Measurements from ENCODE around the gene OR51V1.
"Not testable (repeated sequence)": the region's sequence is repeated elsewhere in the genome, so short reads cannot be mapped to it uniquely, and the experiment has no call there.

DNA sequence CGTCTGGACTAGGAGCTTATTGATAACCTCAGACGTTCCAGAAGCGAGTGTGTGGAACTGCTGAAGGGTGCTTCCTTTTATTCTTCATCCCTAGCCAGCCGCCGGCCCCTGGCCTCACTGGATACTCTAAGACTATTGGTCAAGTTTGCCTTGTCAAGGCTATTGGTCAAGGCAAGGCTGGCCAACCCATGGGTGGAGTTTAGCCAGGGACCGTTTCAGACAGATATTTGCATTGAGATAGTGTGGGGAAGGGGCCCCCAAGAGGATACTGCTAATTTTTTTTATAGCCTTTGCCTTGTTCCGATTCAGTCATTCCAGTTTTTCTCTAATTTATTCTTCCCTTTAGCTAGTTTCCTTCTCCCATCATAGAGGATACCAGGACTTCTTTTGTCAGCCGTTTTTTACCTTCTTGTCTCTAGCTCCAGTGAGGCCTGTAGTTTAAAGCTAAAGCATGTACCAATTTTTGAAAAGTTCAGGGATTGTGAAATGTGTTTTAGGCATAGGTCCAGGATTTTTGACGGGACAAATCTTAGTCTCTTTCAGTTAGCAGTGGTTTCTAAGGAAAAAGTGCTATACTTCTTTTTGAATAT lies 49.4 kb upstream of the OR51V1 start, which contains the start of gene HBG1:
- TF ChIP-seq POLR2A, CTCF, EP300 (IDR thresholded peaks at IDR 0.05): not testable (repeated sequence)
